GM19238 (cell line): ENCODE data around the gene LYPLAL1.
"Not testable (repeated sequence)": the region's sequence is repeated elsewhere in the genome, so short reads cannot be mapped to it uniquely, and the experiment has no call there.

Experiments used
- DNase-seq: peaks from one replicate; pipeline ENCODE4 v3.0.0; 2011; ENCODE audit warnings: low spot score; ENCODE audit not compliant: insufficient read length

LYPLAL1 gene

GRCh38 chr1:219163401-219163954 lies 10.2 kb upstream of the LYPLAL1 start:
- DNase-seq: no peak

- no peak for DNase-seq
Measured at GRCh38 chr1:219171192-219171935, 2.3 kb upstream of the LYPLAL1 start.

- DNase-seq: no peak
Measured at GRCh38 chr1:219172821-219173220, 857 bp upstream of the LYPLAL1 start.

GRCh38 chr1:219173434-219173757 lies 282 bp upstream of the LYPLAL1 start:
- no peak for DNase-seq

- DNase-seq: no peak
Measured at GRCh38 chr1:219174460-219175211, 958 bp downstream of the LYPLAL1 start.

- no peak for DNase-seq
Measured at GRCh38 chr1:219175212-219175564, 1.5 kb downstream of the LYPLAL1 start.

GRCh38 chr1:219176168-219176567 lies 2.5 kb downstream of the LYPLAL1 start:
- DNase-seq: no peak

- no peak for DNase-seq
Measured at GRCh38 chr1:219177363-219177762, 3.7 kb downstream of the LYPLAL1 start.

- no peak for DNase-seq
Measured at GRCh38 chr1:219177940-219178339, 4.3 kb downstream of the LYPLAL1 start.

GRCh38 chr1:219179293-219179692 lies 5.6 kb downstream of the LYPLAL1 start:
- no peak for DNase-seq

- no peak for DNase-seq
Measured at GRCh38 chr1:219184337-219184736, 10.7 kb downstream of the LYPLAL1 start.

GRCh38 chr1:219185486-219186117 lies 11.9 kb downstream of the LYPLAL1 start:
- no peak for DNase-seq

- no peak for DNase-seq
Measured at GRCh38 chr1:219188331-219188803, 14.7 kb downstream of the LYPLAL1 start.

GRCh38 chr1:219189021-219189824 lies 15.5 kb downstream of the LYPLAL1 start:
- no peak for DNase-seq

GRCh38 chr1:219189952-219190351 lies 16.3 kb downstream of the LYPLAL1 start:
- no peak for DNase-seq

GRCh38 chr1:219190605-219191004 lies 16.9 kb downstream of the LYPLAL1 start:
- DNase-seq: no peak

GRCh38 chr1:219195833-219196232 lies 22.2 kb downstream of the LYPLAL1 start:
- DNase-seq: not testable (repeated sequence)

GRCh38 chr1:219201656-219202055 lies 28.0 kb downstream of the LYPLAL1 start:
- DNase-seq: no peak

- no peak for DNase-seq
Measured at GRCh38 chr1:219202567-219202966, 28.9 kb downstream of the LYPLAL1 start.

GRCh38 chr1:219206350-219206749 lies 32.7 kb downstream of the LYPLAL1 start:
- DNase-seq: no peak

- no peak for DNase-seq
Measured at GRCh38 chr1:219209578-219209977, 35.9 kb downstream of the LYPLAL1 start.
